Vagina (tissue), 2 donors: Measurements from ENCODE around the gene HMGXB4. TPM values are rescaled to one million over a fixed set of nuclear protein-coding genes. Genes with fewer than 3 reads are reported as not detected.

ENCODE experiments used
- DNase-seq, 2 donors: peaks; one replicate each; pipeline ENCODE4 v3.0.0-alpha.2; 2017; ENCODE audit errors: extremely low spot score in 2 of 2
- H3K27ac ChIP-seq: fragments of 200-600 bp; sonication (generic); one replicate; pipeline ENCODE4 v1.5.1; 2019
- H3K27me3 ChIP-seq: fragments of 200-600 bp; sonication (generic); one replicate; pipeline ENCODE4 v1.5.1; 2019
- H3K36me3 ChIP-seq, 2 donors: fragments of 200-600 bp; sonication (generic); one replicate each; pipeline ENCODE4 v1.5.1; 2017 to 2019
- H3K4me1 ChIP-seq: fragments of 200-600 bp; sonication (generic); one replicate; pipeline ENCODE4 v1.5.1; 2019
- H3K4me3 ChIP-seq, 2 donors: fragments of 200-600 bp; sonication (generic); 1 replicate in 1 of 2; 2 replicates in 1 of 2; pipeline ENCODE4 v1.5.1; 2016 to 2019
- H3K9me3 ChIP-seq: fragments of 200-600 bp; sonication (generic); one replicate; pipeline ENCODE4 v1.5.1; 2019
- CTCF ChIP-seq, 3 experiments: fragments of 450-650 bp in 2 of 3; fragments of 200-600 bp in 1 of 3; sonication (generic) in 1 of 3; IDR thresholded peaks; one replicate each; pipeline ENCODE4 v1.5.1; 2017 to 2019; ENCODE audit warnings: antibody characterized with exemption in 3 of 3, mild to moderate bottlenecking in 2 of 3, moderate library complexity in 2 of 3
- POLR2A ChIP-seq, 2 donors: fragments of 450-650 bp; IDR thresholded peaks; one replicate each; pipeline ENCODE4 v1.6.1; 2017; ENCODE audit warnings: antibody characterized with exemption in 2 of 2, mild to moderate bottlenecking in 2 of 2, moderate library complexity in 2 of 2
- POLR2AphosphoS5 ChIP-seq, 2 donors: sonication (generic); formaldehyde crosslinking; IDR thresholded peaks; one replicate each; pipeline ENCODE4 v1.9.0; 2017; ENCODE audit warnings: antibody characterized with exemption in 2 of 2, mild to moderate bottlenecking in 2 of 2, low read depth in 1 of 2; ENCODE audit not compliant: insufficient read depth in 1 of 2
- intact Hi-C: fragments of 100-400 bp; cut with DNase I; formaldehyde crosslinking; loops from one replicate; pipeline ENCODE4 v1.15.1; 2023
- total RNA-seq: library from RNA; depleted of rRNA; stranded (reverse); fragments of >200 nt; gene quantifications from one replicate; pipeline ENCODE4 v1.2.3, GENCODE V29; 2016

HMGXB4 gene
- total RNA-seq, 1 donor from 2014 or later: 12.8 TPM

GRCh38 chr22:35257002-35257320 lies 332 bp upstream of the HMGXB4 start:
- intact Hi-C loops: no loop called here
- H3K27me3 ChIP-seq: no peaks in the 10 kb centered on the region

DNA sequence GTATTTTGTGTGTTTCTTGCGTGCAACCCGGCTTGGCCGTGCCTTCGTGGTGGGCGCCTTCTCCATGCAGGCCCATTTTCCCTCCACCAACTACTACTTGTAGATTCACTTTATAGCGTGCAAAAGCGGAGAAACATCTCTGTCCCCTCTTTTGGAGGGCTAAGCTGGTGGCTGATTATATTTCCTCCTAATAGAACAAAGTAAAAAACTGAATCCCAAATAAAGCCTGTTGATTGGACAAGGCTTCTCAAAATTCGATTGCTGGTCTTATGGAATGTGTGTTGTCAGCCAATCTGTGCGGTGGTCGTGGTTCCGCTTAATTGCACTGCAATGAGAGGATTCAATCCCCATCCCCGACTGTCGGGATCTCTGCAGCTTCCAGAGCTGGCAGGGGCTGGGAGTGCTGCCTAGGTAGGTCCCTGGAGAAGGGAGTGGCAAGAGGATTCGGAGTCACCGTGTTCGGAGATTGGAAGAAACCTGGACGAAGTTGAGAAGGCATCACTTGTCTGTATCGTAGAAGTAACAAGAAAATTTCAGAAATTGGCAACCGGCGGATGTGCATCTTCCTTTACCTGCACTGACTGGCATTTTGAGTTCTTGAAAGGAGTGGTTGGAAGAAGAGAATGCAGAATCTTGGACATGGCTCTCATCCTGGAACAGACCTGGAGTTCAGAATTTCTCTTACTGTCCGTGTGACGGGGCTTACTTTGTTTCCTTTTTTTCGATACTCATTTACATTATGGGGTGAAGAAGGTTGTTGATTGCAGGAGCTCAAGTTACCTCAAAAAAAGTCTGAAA lies 1.1 kb downstream of the HMGXB4 start:
- Histone ChIP-seq H3K4me3 (peak overlapping the region; percentile 88 to 90), H3K9me3 (no peaks in the 10 kb centered on the region), H3K27ac (peak overlapping the region; percentile 98), H3K36me3 (peaks cover 0 to 12% of the 10 kb centered on the region in 2 donors), H3K4me1 (peaks cover 15% of the 10 kb centered on the region), H3K27me3 (no peaks in the 10 kb centered on the region)
- intact Hi-C loops: no loop called here
- DNase-seq: no peak
- TF ChIP-seq CTCF (IDR thresholded peaks at IDR 0.05): no peak
- TF ChIP-seq POLR2AphosphoS5 (IDR thresholded peaks at IDR 0.05; ENCODE audit: insufficient read depth in 1 of 2, low read depth in 1 of 2): no peak
- no peak for TF ChIP-seq POLR2A (IDR thresholded peaks at IDR 0.05)

More at GRCh38 chr22:35257002-35257320, 332 bp upstream of the HMGXB4 start:
- H3K4me1 ChIP-seq: peaks cover 15% of the 10 kb centered on the region
- H3K9me3 ChIP-seq: no peaks in the 10 kb centered on the region
- DNase-seq: no peak
- H3K27ac ChIP-seq: peak overlapping the region; percentile 98
- TF ChIP-seq POLR2A (IDR thresholded peaks at IDR 0.05) (no peak), CTCF (IDR thresholded peaks at IDR 0.05) (no peak)
- H3K36me3 ChIP-seq: no peaks in the 10 kb centered on the region
- H3K4me3 ChIP-seq: peak overlapping the region; percentile 88 to 90

DNA sequence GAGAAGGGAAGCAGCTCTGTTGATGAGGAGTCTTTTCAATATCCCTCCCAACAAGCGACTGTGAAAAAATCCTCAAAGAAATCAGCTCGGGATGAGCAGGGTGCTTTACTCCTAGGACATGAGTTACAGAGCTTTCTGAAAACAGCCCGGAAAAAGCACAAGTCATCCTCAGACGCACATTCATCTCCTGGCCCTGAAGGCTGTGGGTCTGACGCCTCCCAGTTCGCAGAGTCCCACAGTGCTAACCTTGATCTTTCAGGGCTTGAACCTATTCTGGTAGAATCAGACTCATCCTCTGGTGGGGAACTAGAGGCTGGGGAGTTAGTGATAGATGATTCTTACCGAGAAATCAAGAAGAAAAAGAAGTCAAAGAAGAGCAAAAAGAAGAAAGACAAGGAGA lies 7.7 kb downstream of the HMGXB4 start:
- TF ChIP-seq POLR2AphosphoS5 (IDR thresholded peaks at IDR 0.05; ENCODE audit: insufficient read depth in 1 of 2, low read depth in 1 of 2) (no peak), CTCF (IDR thresholded peaks at IDR 0.05) (no peak), POLR2A (IDR thresholded peaks at IDR 0.05) (no peak)
- Histone ChIP-seq H3K4me1 (no peaks in the 10 kb centered on the region), H3K36me3 (peaks cover 0 to 69% of the 10 kb centered on the region in 2 donors), H3K27ac (no peak overlapping the region), H3K9me3 (no peaks in the 10 kb centered on the region), H3K4me3 (no peak overlapping the region), H3K27me3 (no peaks in the 10 kb centered on the region)
- DNase-seq: no peak
- intact Hi-C loops: no loop called here

DNA sequence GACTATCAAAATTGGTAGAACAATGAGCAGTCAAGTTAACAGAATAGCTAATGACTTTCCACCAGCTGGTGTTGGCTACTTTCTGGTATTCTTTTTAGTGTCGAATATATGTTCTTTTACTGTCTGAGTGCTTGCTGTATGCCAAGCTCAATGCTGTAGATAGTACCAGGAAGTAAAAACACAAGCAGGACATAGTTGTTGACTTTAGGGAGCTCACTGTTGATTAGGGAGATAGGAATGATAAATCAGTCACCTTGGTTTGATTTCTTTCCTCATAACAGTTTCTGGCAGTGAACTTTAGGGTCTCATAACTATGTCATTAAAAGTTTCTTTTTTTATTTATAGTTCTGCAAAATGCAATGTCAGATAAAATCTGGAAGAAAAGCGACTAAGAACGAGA lies 9.0 kb downstream of the HMGXB4 start:
- DNase-seq: no peak
- Histone ChIP-seq H3K4me3 (no peak overlapping the region), H3K27me3 (no peaks in the 10 kb centered on the region), H3K27ac (no peak overlapping the region), H3K9me3 (no peaks in the 10 kb centered on the region), H3K4me1 (no peaks in the 10 kb centered on the region), H3K36me3 (peaks cover 0 to 69% of the 10 kb centered on the region in 2 donors)
- intact Hi-C loops: no loop called here
- TF ChIP-seq POLR2A (IDR thresholded peaks at IDR 0.05) (no peak), POLR2AphosphoS5 (IDR thresholded peaks at IDR 0.05; ENCODE audit: insufficient read depth in 1 of 2, low read depth in 1 of 2) (no peak), CTCF (IDR thresholded peaks at IDR 0.05) (no peak)

DNA sequence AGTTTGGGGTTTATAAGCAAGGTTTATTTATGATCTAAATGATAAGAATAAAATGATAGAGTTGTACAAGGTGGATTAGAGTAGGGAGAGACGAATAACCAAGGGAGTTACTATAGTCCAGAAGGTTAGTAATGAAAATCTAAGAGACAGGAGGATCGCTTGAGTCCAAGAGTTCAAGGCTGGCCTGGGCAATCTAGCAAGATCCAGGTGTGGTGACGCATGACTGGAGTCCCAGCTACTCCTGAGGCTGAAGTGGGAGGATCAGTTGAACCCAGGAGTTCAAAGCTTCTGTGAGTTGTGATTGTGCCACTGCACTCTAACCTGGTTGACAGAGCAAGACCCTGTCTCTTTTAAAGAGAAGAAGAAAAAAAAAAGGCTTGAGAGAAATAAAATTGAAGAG lies 12.3 kb downstream of the HMGXB4 start:
- no peak for DNase-seq
- Histone ChIP-seq H3K4me3 (no peak overlapping the region), H3K4me1 (no peaks in the 10 kb centered on the region), H3K27ac (no peak overlapping the region), H3K36me3 (peaks cover 0 to 50% of the 10 kb centered on the region in 2 donors), H3K9me3 (no peaks in the 10 kb centered on the region), H3K27me3 (no peaks in the 10 kb centered on the region)
- TF ChIP-seq POLR2AphosphoS5 (IDR thresholded peaks at IDR 0.05; ENCODE audit: insufficient read depth in 1 of 2, low read depth in 1 of 2) (no peak), CTCF (IDR thresholded peaks at IDR 0.05) (no peak), POLR2A (IDR thresholded peaks at IDR 0.05) (no peak)
- intact Hi-C loops: no loop called here
